Measurements from ENCODE around the gene FLAD1. TPM values are rescaled to one million over a fixed set of nuclear protein-coding genes. Genes with fewer than 3 reads are reported as not detected.
A peak's percentile ranks its signal among the peaks of the same experiment; 100 is the strongest.

FLAD1 gene
- total and polyA plus RNA-seq, 2 of the 4 experiments (the other 2 are of a cell fraction), result 26.3 to 37.3 TPM

GRCh38 chr1:155017041-155017945 lies 34.1 kb downstream of the FLAD1 start:
- Histone ChIP-seq H2BK20ac (ENCODE audit: low read depth, low read length) (no peak overlapping the region), H3K36me3 (ENCODE audit: control insufficient read depth, insufficient read depth, low read length) (peaks cover 22% of the 10 kb centered on the region), H3K79me1 (ENCODE audit: low read depth in 1 of 2, low read length in 2 of 2) (peaks cover 0 to 11% of the 10 kb centered on the region in 2 experiments; a peak in 1 of 4 replicates), H2BK120ac (ENCODE audit: low read depth, low read length) (peak overlapping the region; percentile 50; the same call in 1 of the 2 replicates), H2BK15ac (ENCODE audit: low read depth, low read length) (no peak overlapping the region; the same call in 2 of the 3 replicates), H3K9me1 (ENCODE audit: insufficient read depth, low read length) (0 out of 2 replicates have a peak, but pooled peaks cover 2% of the 10 kb centered on the region), H2BK5ac (ENCODE audit: low read depth, low read length, poor library complexity, severe bottlenecking) (peak overlapping the region; percentile 44), H3K23ac (ENCODE audit: low read depth, low read length) (no peak overlapping the region), H3K14ac (replicated peaks; ENCODE audit: low read depth, low read length) (peak overlapping the region; percentile 21), H3K9me3 (ENCODE audit: control insufficient read depth, insufficient read depth, low read length) (no peaks in the 10 kb centered on the region), H4K20me1 (ENCODE audit: insufficient read depth, low read length) (peaks cover 8% of the 10 kb centered on the region), H4K5ac (ENCODE audit: low read depth, low read length) (peak overlapping the region; percentile 38; the same call in 1 of the 2 replicates), H3K4ac (ENCODE audit: low read depth, low read length) (peak overlapping the region; percentile 72), H3K27ac (ENCODE audit: insufficient read depth, low read length) (peak overlapping the region; percentile 41), H4K8ac (ENCODE audit: low read depth in 2 of 2, low read length in 2 of 2) (peak overlapping the region; percentile 52 to 71; a peak in 3 of 4 replicates), H3K9ac (ENCODE audit: low read depth, low read length) (peak overlapping the region; percentile 50), H3K4me2 (ENCODE audit: low read depth, low read length) (peak overlapping the region; percentile 71), H2AK5ac (ENCODE audit: low read depth, low read length) (peak overlapping the region; percentile 64), H3K4me1 (ENCODE audit: control insufficient read depth, insufficient read depth, low read length) (peaks cover 6% of the 10 kb centered on the region; the same call in 1 of the 2 replicates), H4K91ac (ENCODE audit: insufficient read depth, low read depth, low read length) (peak overlapping the region; percentile 44), H3K4me3 (ENCODE audit: insufficient read depth, low read depth, low read length) (peak overlapping the region; percentile 41), H2AK9ac (replicated peaks; ENCODE audit: low read depth, low read length, poor library complexity) (peak overlapping the region; percentile 95), H3K56ac (ENCODE audit: extremely low read depth, insufficient read depth, low read length) (no peak overlapping the region; the same call in 1 of the 2 replicates), H2AFZ (replicated peaks; ENCODE audit: low read length, poor library complexity) (peak overlapping the region; percentile 91), H3K18ac (ENCODE audit: low read depth, low read length) (no peak overlapping the region), H3K27me3 (ENCODE audit: control insufficient read depth, insufficient read depth, low read length) (no peaks in the 10 kb centered on the region)
- no CpG with 5 or more reads among the region's 49 CpGs for WGBS, 2 experiments (ENCODE audit: extremely low coverage in 2 of 2, insufficient read length in 1 of 2)
- DNase-seq (peak; percentile 83), ATAC-seq (ENCODE audit: low read depth) (peak; percentile 94)
- intact Hi-C loops (cut with micrococcal nuclease) (loop anchor here (1.0 kb wide), 1 partner anchor 61 kb away; the partner anchor contains the start of gene PBXIP1), dilution Hi-C loops (cut with HindIII; ENCODE audit: low sequenced_read_pairs, unreplicated experiment) (no loop called here), in situ Hi-C loops (cut with MboI; ENCODE audit: low sequenced_read_pairs) (no loop called here)
- CTCF ChIA-PET, result interaction anchor here (1.0 to 2.3 kb wide), 7 partner anchors 10 to 48 kb away, joined by 3 to 7 read pairs (median 4); no protein-coding TSS in a partner anchor
- POLR2A ChIA-PET (ENCODE audit: unreplicated experiment), result interaction anchor here (0.6 kb wide), 1 partner anchor 61 kb away, joined by 7 read pairs; the partner anchor contains the start of gene PBXIP1
- no TSS peak for BruUV-seq (replicated peaks)
- TF ChIP-seq RFX5 (IDR thresholded peaks at IDR 0.05; ENCODE audit: low read depth, low read length) (peak; percentile 4; the same call in 1 of the 2 replicates), CHD1 (IDR thresholded peaks at IDR 0.05; ENCODE audit: low read depth, low read length) (no peak), MXI1 (IDR thresholded peaks at IDR 0.05; ENCODE audit: borderline replicate concordance, low read depth, low read length) (peak; percentile 73; the same call in 1 of the 2 replicates), BHLHE40 (IDR thresholded peaks at IDR 0.05; ENCODE audit: low read depth, low read length) (0 out of 2 replicates have a peak, but pooled peaks have one; percentile 34), RCOR1 (IDR thresholded peaks at IDR 0.05; ENCODE audit: insufficient replicate concordance, low read length) (peak; percentile 32), POLR2A (IDR thresholded peaks at IDR 0.05; ENCODE audit: low read depth, low read length) (no peak), NFE2L2 (IDR thresholded peaks at IDR 0.05; ENCODE audit: low read depth, low read length) (no peak), MAFK (IDR thresholded peaks at IDR 0.05; ENCODE audit: low read depth, low read length) (peak; percentile 15; the same call in 1 of the 2 replicates), ELK1 (IDR thresholded peaks at IDR 0.05; ENCODE audit: borderline replicate concordance, low read depth, low read length) (no peak), CEBPB (IDR thresholded peaks at IDR 0.05; ENCODE audit: low read depth, low read length) (no peak), CTCF (conservative IDR thresholded peaks at IDR 0.05; ENCODE audit: low read depth, low read length) (peak; percentile 100; the same call in 1 of the 2 replicates), RAD21 (IDR thresholded peaks at IDR 0.05; ENCODE audit: low read length) (peak; percentile 83), SMC3 (IDR thresholded peaks at IDR 0.05; ENCODE audit: low read depth, low read length) (peak; percentile 95)
